Lower leg skin (tissue), 3 donors: ENCODE measurements around the gene TAS2R43.

Source experiments
- CTCF ChIP-seq, 3 donors: fragments of 450-650 bp; IDR thresholded peaks; one replicate each; pipeline ENCODE4 v1.5.1; 2016; ENCODE audit warnings: antibody characterized with exemption in 3 of 3, mild to moderate bottlenecking in 3 of 3, moderate library complexity in 2 of 3
- POLR2A ChIP-seq, 2 donors: fragments of 450-650 bp; IDR thresholded peaks; one replicate each; pipeline ENCODE4 v1.6.1; 2016 to 2017; ENCODE audit warnings: antibody characterized with exemption in 2 of 2, mild to moderate bottlenecking in 1 of 2, moderate library complexity in 1 of 2

- TF ChIP-seq POLR2A (IDR thresholded peaks at IDR 0.05) = no peak
- no peak for TF ChIP-seq CTCF (IDR thresholded peaks at IDR 0.05)
Observed at GRCh38 chr12:11059784-11060183, 32.3 kb downstream of the TAS2R43 start.
